Skeletal muscle satellite cell (primary cell): Measurements from ENCODE around the gene CLPX.
"Not testable (repeated sequence)": the region's sequence is repeated elsewhere in the genome, so short reads cannot be mapped to it uniquely, and the experiment has no call there.

Source experiments
- H3K27me3 ChIP-seq: 2 replicates; pipeline ENCODE4 v1.7.0; 2013; ENCODE audit warnings: low read length; ENCODE audit not compliant: control insufficient read depth, insufficient read depth
- H3K36me3 ChIP-seq: 2 replicates; pipeline ENCODE4 v1.7.0; 2013; ENCODE audit warnings: mild to moderate bottlenecking, control low read depth, low read length; ENCODE audit not compliant: insufficient read depth
- H3K4me1 ChIP-seq: 2 replicates; pipeline ENCODE4 v1.7.0; 2013; ENCODE audit warnings: low read length; ENCODE audit not compliant: control insufficient read depth, insufficient read depth
- H3K4me2 ChIP-seq: 2 replicates; pipeline ENCODE4 v1.7.0; 2013; ENCODE audit warnings: mild to moderate bottlenecking, low read length
- H3K4me3 ChIP-seq: 2 replicates; pipeline ENCODE4 v1.7.0; 2013; ENCODE audit warnings: low read length
- H3K9ac ChIP-seq: 2 replicates; pipeline ENCODE4 v1.7.0; 2013; ENCODE audit warnings: mild to moderate bottlenecking, low read depth, low read length, moderate library complexity
- H3K9me3 ChIP-seq: replicated peaks from 2 replicates; pipeline ENCODE4 v1.7.0; 2013; ENCODE audit warnings: mild to moderate bottlenecking, control low read depth, low read length

CLPX gene

GRCh38 chr15:65204236-65204930 lies 19.2 kb upstream of the CLPX start:
- Histone ChIP-seq H3K9me3 (no peaks in the 10 kb centered on the region), H3K36me3 (no peaks in the 10 kb centered on the region), H3K27me3 (peaks cover 35% of the 10 kb centered on the region), H3K4me1 (no peaks in the 10 kb centered on the region), H3K4me3 (no peak overlapping the region), H3K9ac (no peak overlapping the region), H3K4me2 (no peak overlapping the region)

GRCh38 chr15:65201918-65202317 lies 16.8 kb upstream of the CLPX start:
- Histone ChIP-seq H3K9me3 (no peaks in the 10 kb centered on the region), H3K4me2 (no peak overlapping the region), H3K4me1 (no peaks in the 10 kb centered on the region), H3K9ac (no peak overlapping the region), H3K4me3 (no peak overlapping the region), H3K27me3 (peaks cover 32% of the 10 kb centered on the region), H3K36me3 (no peaks in the 10 kb centered on the region)

- Histone ChIP-seq H3K9me3 (no peaks in the 10 kb centered on the region), H3K4me3 (no peak overlapping the region), H3K27me3 (peaks cover 42% of the 10 kb centered on the region)
These were observed 13.4 kb upstream of the CLPX start for GRCh38 chr15:65198571-65198970.

GRCh38 chr15:65197337-65197645 lies 12.1 kb upstream of the CLPX start:
- Histone ChIP-seq H3K4me3 (no peak overlapping the region), H3K9me3 (no peaks in the 10 kb centered on the region), H3K4me2 (no peak overlapping the region), H3K4me1 (no peaks in the 10 kb centered on the region), H3K36me3 (no peaks in the 10 kb centered on the region), H3K9ac (no peak overlapping the region), H3K27me3 (peaks cover 39% of the 10 kb centered on the region)

More at GRCh38 chr15:65198571-65198970, 13.4 kb upstream of the CLPX start:
- Histone ChIP-seq H3K4me1 (no peaks in the 10 kb centered on the region), H3K9ac (no peak overlapping the region), H3K36me3 (no peaks in the 10 kb centered on the region), H3K4me2 (no peak overlapping the region)

GRCh38 chr15:65196637-65197336 lies 11.6 kb upstream of the CLPX start:
- Histone ChIP-seq H3K4me3 (no peak overlapping the region), H3K9me3 (no peaks in the 10 kb centered on the region), H3K9ac (no peak overlapping the region), H3K27me3 (peaks cover 35% of the 10 kb centered on the region), H3K36me3 (no peaks in the 10 kb centered on the region), H3K4me1 (no peaks in the 10 kb centered on the region), H3K4me2 (no peak overlapping the region)

GRCh38 chr15:65195548-65195923 lies 10.4 kb upstream of the CLPX start:
- Histone ChIP-seq H3K4me3 (no peak overlapping the region), H3K4me2 (no peak overlapping the region), H3K27me3 (peaks cover 34% of the 10 kb centered on the region), H3K4me1 (no peaks in the 10 kb centered on the region), H3K36me3 (no peaks in the 10 kb centered on the region), H3K9ac (no peak overlapping the region), H3K9me3 (no peaks in the 10 kb centered on the region)

- H3K4me3 ChIP-seq: no peak overlapping the region
- H3K4me2 ChIP-seq: no peak overlapping the region
- no peaks in the 10 kb centered on the region for H3K36me3 ChIP-seq
- H3K9ac ChIP-seq: no peak overlapping the region
- no peaks in the 10 kb centered on the region for H3K4me1 ChIP-seq
- peaks cover 29% of the 10 kb centered on the region for H3K27me3 ChIP-seq
- no peaks in the 10 kb centered on the region for H3K9me3 ChIP-seq
These were observed 9.8 kb upstream of the CLPX start for GRCh38 chr15:65194826-65195547.

GRCh38 chr15:65192016-65192415 lies 6.9 kb upstream of the CLPX start:
- peaks cover 21% of the 10 kb centered on the region for H3K27me3 ChIP-seq
- no peaks in the 10 kb centered on the region for H3K9me3 ChIP-seq
- H3K4me2 ChIP-seq: no peak overlapping the region
- no peaks in the 10 kb centered on the region for H3K36me3 ChIP-seq
- H3K9ac ChIP-seq: no peak overlapping the region
- H3K4me3 ChIP-seq: no peak overlapping the region
- H3K4me1 ChIP-seq: no peaks in the 10 kb centered on the region

- H3K4me2 ChIP-seq: no peak overlapping the region
- H3K27me3 ChIP-seq: no peaks in the 10 kb centered on the region
- H3K4me1 ChIP-seq: peaks cover 5% of the 10 kb centered on the region
- H3K4me3 ChIP-seq: no peak overlapping the region
- H3K9me3 ChIP-seq: no peaks in the 10 kb centered on the region
- no peak overlapping the region for H3K9ac ChIP-seq
- no peaks in the 10 kb centered on the region for H3K36me3 ChIP-seq
These were observed 4.1 kb upstream of the CLPX start for GRCh38 chr15:65189102-65189740.

GRCh38 chr15:65188472-65188871 lies 3.3 kb upstream of the CLPX start:
- not testable (repeated sequence) for H3K4me3 ChIP-seq, H3K27me3 ChIP-seq

GRCh38 chr15:65184305-65184867 lies 756 bp downstream of the CLPX start:
- Histone ChIP-seq H3K4me3 (peak overlapping the region; percentile 99), H3K4me2 (peak overlapping the region; percentile 89), H3K27me3 (no peaks in the 10 kb centered on the region), H3K4me1 (peaks cover 11% of the 10 kb centered on the region), H3K9ac (peak overlapping the region; percentile 99), H3K9me3 (no peaks in the 10 kb centered on the region), H3K36me3 (peaks cover 9% of the 10 kb centered on the region)

More at GRCh38 chr15:65188472-65188871, 3.3 kb upstream of the CLPX start:
- not testable (repeated sequence) for H3K4me1 ChIP-seq, H3K36me3 ChIP-seq, H3K4me2 ChIP-seq, H3K9ac ChIP-seq, H3K9me3 ChIP-seq
